ENCODE results near the gene OR10G3. TPM values are rescaled to one million over a fixed set of nuclear protein-coding genes. Genes with fewer than 3 reads are reported as not detected.

Gene OR10G3
- total and polyA plus RNA-seq, 2 of the 4 experiments (the other 2 are of a cell fraction): not detected

- TF ChIP-seq ELK1 (IDR thresholded peaks at IDR 0.05; ENCODE audit: borderline replicate concordance, low read depth, low read length) (no peak), MAZ (IDR thresholded peaks at IDR 0.05; ENCODE audit: borderline replicate concordance, low read depth, low read length) (no peak), BHLHE40 (IDR thresholded peaks at IDR 0.05; ENCODE audit: low read depth, low read length) (no peak)
These were observed 55.0 kb downstream of the OR10G3 start (continued) for GRCh38 chr14:21524575-21525490.

GRCh38 chr14:21523203-21523602, 56.7 kb downstream of the OR10G3 start:
- in situ Hi-C loops (cut with MboI; ENCODE audit: low sequenced_read_pairs) (no loop called here), intact Hi-C loops (cut with micrococcal nuclease) (no loop called here), dilution Hi-C loops (cut with HindIII; ENCODE audit: low sequenced_read_pairs, unreplicated experiment) (no loop called here)
- no peak overlapping the region for H2BK120ac ChIP-seq (ENCODE audit: low read depth, low read length)
- peaks cover 15% of the 10 kb centered on the region; the same call in 1 of the 2 replicates for H3K36me3 ChIP-seq (ENCODE audit: control insufficient read depth, insufficient read depth, low read length)
- no peaks in the 10 kb centered on the region for H3K9me3 ChIP-seq (ENCODE audit: control insufficient read depth, insufficient read depth, low read length)
- H2BK20ac ChIP-seq (ENCODE audit: low read depth, low read length): no peak overlapping the region
- H2AK5ac ChIP-seq (ENCODE audit: low read depth, low read length): no peak overlapping the region
- no peaks in the 10 kb centered on the region for H3K27me3 ChIP-seq (ENCODE audit: control insufficient read depth, insufficient read depth, low read length)
- no peak overlapping the region for H3K4ac ChIP-seq (ENCODE audit: low read depth, low read length)
- WGBS, 2 experiments (ENCODE audit: extremely low coverage in 2 of 2, insufficient read length in 1 of 2): 96% methylated on average over 5 of the region's 7 CpGs; no CpG with 5 or more reads in 1 of the 2 experiments
- ChIA-PET POLR2A (ENCODE audit: unreplicated experiment) (no interaction called here), CTCF (no interaction called here)
- H3K79me1 ChIP-seq (ENCODE audit: low read depth in 1 of 2, low read length in 2 of 2): peaks cover 0 to 19% of the 10 kb centered on the region in 2 experiments; a peak in 2 of 4 replicates
- no TSS peak for BruUV-seq (replicated peaks)
- H2AK9ac ChIP-seq (replicated peaks; ENCODE audit: low read depth, low read length, poor library complexity): no peak overlapping the region
- no peak overlapping the region for H2AFZ ChIP-seq (replicated peaks; ENCODE audit: low read length, poor library complexity)
- H3K9ac ChIP-seq (ENCODE audit: low read depth, low read length): no peak overlapping the region
- DNase-seq (no peak), ATAC-seq (ENCODE audit: low read depth) (no peak)
- peaks cover 4% of the 10 kb centered on the region for H3K9me1 ChIP-seq (ENCODE audit: insufficient read depth, low read length)
- no peak overlapping the region for H4K91ac ChIP-seq (ENCODE audit: insufficient read depth, low read depth, low read length)
- no peak overlapping the region for H3K23ac ChIP-seq (ENCODE audit: low read depth, low read length)
- H3K4me3 ChIP-seq (ENCODE audit: insufficient read depth, low read depth, low read length): no peak overlapping the region
- peaks cover 4% of the 10 kb centered on the region for H3K4me1 ChIP-seq (ENCODE audit: control insufficient read depth, insufficient read depth, low read length)
- TF ChIP-seq BHLHE40 (IDR thresholded peaks at IDR 0.05; ENCODE audit: low read depth, low read length): no peak
- no peak overlapping the region for H4K5ac ChIP-seq (ENCODE audit: low read depth, low read length)
- H3K4me2 ChIP-seq (ENCODE audit: low read depth, low read length): no peak overlapping the region
- no peak overlapping the region for H3K56ac ChIP-seq (ENCODE audit: extremely low read depth, insufficient read depth, low read length)
- no peak overlapping the region for H3K27ac ChIP-seq (ENCODE audit: insufficient read depth, low read length)
- H3K14ac ChIP-seq (replicated peaks; ENCODE audit: low read depth, low read length): no peak overlapping the region
- no peak overlapping the region for H2BK5ac ChIP-seq (ENCODE audit: low read depth, low read length, poor library complexity, severe bottlenecking)
- H2BK15ac ChIP-seq (ENCODE audit: low read depth, low read length): no peak overlapping the region
- H3K18ac ChIP-seq (ENCODE audit: low read depth, low read length): no peak overlapping the region
- H4K20me1 ChIP-seq (ENCODE audit: insufficient read depth, low read length): no peaks in the 10 kb centered on the region; the same call in 1 of the 2 replicates
- no peak overlapping the region for H4K8ac ChIP-seq (ENCODE audit: low read depth in 2 of 2, low read length in 2 of 2)
